ENCODE data around the gene SLCO4C1. TPM values are rescaled to one million over a fixed set of nuclear protein-coding genes. Genes with fewer than 3 reads are reported as not detected.

SLCO4C1 gene
- total and polyA plus RNA-seq, 2 of the 13 experiments (the other 11 are each of a cell fraction or from before 2014, with no cell fraction given): 1.3 to 7.8 TPM

DNA sequence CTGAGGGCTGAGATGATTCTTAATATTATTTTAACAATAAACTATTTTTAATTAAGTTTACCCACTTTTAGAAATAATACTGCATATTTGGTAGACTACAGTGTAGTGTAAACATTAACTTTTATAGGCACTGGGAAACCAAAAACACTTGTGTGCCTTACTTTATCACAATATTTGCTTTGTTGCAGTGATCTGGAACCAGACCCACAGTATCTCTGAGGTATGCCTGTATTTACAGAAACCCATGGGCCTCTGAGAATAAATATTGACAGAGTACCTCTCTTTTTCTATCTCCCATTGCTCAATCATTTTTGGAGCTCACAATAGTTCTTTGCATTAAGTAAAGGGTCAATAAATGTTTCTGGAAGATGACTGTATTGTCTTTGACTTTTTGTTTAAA is 73.3 kb downstream of the SLCO4C1 start (continued):
- TF ChIP-seq, protein P1, sequence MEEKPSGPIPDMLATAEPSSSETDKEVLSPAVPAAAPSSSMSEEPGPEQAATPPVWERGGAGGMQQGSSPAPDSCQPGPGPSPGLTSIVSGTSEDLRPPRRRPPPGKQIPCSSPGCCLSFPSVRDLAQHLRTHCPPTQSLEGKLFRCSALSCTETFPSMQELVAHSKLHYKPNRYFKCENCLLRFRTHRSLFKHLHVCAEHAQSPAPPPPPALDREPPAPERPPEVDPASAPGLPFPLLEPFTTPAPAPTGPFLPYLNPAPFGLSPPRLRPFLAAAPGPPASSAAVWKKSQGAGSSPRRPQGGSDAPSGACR (CRISPR knock-in tag; IDR thresholded peaks at IDR 0.05): peak; percentile 37; the same call in 1 of the 2 replicates
- TF ChIP-seq, protein P2, sequence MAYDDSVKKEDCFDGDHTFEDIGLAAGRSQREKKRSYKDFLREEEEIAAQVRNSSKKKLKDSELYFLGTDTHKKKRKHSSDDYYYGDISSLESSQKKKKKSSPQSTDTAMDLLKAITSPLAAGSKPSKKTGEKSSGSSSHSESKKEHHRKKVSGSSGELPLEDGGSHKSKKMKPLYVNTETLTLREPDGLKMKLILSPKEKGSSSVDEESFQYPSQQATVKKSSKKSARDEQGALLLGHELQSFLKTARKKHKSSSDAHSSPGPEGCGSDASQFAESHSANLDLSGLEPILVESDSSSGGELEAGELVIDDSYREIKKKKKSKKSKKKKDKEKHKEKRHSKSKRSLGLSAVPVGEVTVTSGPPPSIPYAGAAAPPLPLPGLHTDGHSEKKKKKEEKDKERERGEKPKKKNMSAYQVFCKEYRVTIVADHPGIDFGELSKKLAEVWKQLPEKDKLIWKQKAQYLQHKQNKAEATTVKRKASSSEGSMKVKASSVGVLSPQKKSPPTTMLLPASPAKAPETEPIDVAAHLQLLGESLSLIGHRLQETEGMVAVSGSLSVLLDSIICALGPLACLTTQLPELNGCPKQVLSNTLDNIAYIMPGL (CRISPR knock-in tag; IDR thresholded peaks at IDR 0.05; ENCODE audit: borderline replicate concordance in 1 of 2, low read depth in 1 of 2): peak in 1 of 2 experiments; percentile 56; a peak in 1 of 4 replicates
- TF ChIP-seq KLF9 (CRISPR knock-in tag; IDR thresholded peaks at IDR 0.05; ENCODE audit: low read depth) (0 out of 2 replicates have a peak, but pooled peaks have one; percentile 32), HOXA9 (CRISPR knock-in tag; IDR thresholded peaks at IDR 0.05; ENCODE audit: borderline replicate concordance) (no peak), ZNF747 (CRISPR knock-in tag; IDR thresholded peaks at IDR 0.05; ENCODE audit: borderline replicate concordance) (no peak), FOXO1 (CRISPR knock-in tag; IDR thresholded peaks at IDR 0.05) (peak; percentile 94), ARHGAP35 (CRISPR knock-in tag; IDR thresholded peaks at IDR 0.05; ENCODE audit: borderline replicate concordance) (no peak), ZFP41 (CRISPR knock-in tag; IDR thresholded peaks at IDR 0.05; ENCODE audit: borderline replicate concordance) (no peak), ESRRA (CRISPR knock-in tag; IDR thresholded peaks at IDR 0.05; ENCODE audit: low read depth) (no peak; the same call in 1 of the 2 replicates), DR1 (CRISPR knock-in tag; IDR thresholded peaks at IDR 0.05) (no peak), ZNF543 (CRISPR knock-in tag; IDR thresholded peaks at IDR 0.05) (no peak), SKI (IDR thresholded peaks at IDR 0.05; ENCODE audit: partially characterized antibody) (peak; percentile 89), HDAC2 (CRISPR knock-in tag; IDR thresholded peaks at IDR 0.05) (peak; percentile 98)
- TF ChIP-seq, protein P3, sequence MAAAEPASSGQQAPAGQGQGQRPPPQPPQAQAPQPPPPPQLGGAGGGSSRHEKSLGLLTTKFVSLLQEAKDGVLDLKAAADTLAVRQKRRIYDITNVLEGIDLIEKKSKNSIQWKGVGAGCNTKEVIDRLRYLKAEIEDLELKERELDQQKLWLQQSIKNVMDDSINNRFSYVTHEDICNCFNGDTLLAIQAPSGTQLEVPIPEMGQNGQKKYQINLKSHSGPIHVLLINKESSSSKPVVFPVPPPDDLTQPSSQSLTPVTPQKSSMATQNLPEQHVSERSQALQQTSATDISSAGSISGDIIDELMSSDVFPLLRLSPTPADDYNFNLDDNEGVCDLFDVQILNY (CRISPR knock-in tag; conservative IDR thresholded peaks at IDR 0.05): no peak
- TF ChIP-seq, protein P4, sequence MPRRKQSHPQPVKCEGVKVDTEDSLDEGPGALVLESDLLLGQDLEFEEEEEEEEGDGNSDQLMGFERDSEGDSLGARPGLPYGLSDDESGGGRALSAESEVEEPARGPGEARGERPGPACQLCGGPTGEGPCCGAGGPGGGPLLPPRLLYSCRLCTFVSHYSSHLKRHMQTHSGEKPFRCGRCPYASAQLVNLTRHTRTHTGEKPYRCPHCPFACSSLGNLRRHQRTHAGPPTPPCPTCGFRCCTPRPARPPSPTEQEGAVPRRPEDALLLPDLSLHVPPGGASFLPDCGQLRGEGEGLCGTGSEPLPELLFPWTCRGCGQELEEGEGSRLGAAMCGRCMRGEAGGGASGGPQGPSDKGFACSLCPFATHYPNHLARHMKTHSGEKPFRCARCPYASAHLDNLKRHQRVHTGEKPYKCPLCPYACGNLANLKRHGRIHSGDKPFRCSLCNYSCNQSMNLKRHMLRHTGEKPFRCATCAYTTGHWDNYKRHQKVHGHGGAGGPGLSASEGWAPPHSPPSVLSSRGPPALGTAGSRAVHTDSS (CRISPR knock-in tag; conservative IDR thresholded peaks at IDR 0.05): no peak
- TF ChIP-seq, protein P5, sequence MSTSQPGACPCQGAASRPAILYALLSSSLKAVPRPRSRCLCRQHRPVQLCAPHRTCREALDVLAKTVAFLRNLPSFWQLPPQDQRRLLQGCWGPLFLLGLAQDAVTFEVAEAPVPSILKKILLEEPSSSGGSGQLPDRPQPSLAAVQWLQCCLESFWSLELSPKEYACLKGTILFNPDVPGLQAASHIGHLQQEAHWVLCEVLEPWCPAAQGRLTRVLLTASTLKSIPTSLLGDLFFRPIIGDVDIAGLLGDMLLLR (CRISPR knock-in tag; IDR thresholded peaks at IDR 0.05): no peak
- TF ChIP-seq, protein P6, sequence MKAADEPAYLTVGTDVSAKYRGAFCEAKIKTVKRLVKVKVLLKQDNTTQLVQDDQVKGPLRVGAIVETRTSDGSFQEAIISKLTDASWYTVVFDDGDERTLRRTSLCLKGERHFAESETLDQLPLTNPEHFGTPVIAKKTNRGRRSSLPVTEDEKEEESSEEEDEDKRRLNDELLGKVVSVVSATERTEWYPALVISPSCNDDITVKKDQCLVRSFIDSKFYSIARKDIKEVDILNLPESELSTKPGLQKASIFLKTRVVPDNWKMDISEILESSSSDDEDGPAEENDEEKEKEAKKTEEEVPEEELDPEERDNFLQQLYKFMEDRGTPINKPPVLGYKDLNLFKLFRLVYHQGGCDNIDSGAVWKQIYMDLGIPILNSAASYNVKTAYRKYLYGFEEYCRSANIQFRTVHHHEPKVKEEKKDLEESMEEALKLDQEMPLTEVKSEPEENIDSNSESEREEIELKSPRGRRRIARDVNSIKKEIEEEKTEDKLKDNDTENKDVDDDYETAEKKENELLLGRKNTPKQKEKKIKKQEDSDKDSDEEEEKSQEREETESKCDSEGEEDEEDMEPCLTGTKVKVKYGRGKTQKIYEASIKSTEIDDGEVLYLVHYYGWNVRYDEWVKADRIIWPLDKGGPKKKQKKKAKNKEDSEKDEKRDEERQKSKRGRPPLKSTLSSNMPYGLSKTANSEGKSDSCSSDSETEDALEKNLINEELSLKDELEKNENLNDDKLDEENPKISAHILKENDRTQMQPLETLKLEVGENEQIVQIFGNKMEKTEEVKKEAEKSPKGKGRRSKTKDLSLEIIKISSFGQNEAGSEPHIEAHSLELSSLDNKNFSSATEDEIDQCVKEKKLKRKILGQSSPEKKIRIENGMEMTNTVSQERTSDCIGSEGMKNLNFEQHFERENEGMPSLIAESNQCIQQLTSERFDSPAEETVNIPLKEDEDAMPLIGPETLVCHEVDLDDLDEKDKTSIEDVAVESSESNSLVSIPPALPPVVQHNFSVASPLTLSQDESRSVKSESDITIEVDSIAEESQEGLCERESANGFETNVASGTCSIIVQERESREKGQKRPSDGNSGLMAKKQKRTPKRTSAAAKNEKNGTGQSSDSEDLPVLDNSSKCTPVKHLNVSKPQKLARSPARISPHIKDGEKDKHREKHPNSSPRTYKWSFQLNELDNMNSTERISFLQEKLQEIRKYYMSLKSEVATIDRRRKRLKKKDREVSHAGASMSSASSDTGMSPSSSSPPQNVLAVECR (CRISPR knock-in tag; IDR thresholded peaks at IDR 0.05; ENCODE audit: borderline replicate concordance): no peak
- TF ChIP-seq, protein P7, sequence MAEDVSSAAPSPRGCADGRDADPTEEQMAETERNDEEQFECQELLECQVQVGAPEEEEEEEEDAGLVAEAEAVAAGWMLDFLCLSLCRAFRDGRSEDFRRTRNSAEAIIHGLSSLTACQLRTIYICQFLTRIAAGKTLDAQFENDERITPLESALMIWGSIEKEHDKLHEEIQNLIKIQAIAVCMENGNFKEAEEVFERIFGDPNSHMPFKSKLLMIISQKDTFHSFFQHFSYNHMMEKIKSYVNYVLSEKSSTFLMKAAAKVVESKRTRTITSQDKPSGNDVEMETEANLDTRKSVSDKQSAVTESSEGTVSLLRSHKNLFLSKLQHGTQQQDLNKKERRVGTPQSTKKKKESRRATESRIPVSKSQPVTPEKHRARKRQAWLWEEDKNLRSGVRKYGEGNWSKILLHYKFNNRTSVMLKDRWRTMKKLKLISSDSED (CRISPR knock-in tag; IDR thresholded peaks at IDR 0.05): no peak
